Activated CD8-positive, alpha-beta memory T cell treated with anti-CD3 and anti-CD28 coated beads, Interleukin-2, amount 10 ng/mL, durations not matched to agents 7 days and 5 days (primary cell): ENCODE data around the gene KLHL41. TPM values are rescaled to one million over a fixed set of nuclear protein-coding genes. Genes with fewer than 3 reads are reported as not detected.

Source experiments
- total RNA-seq, 2 experiments: library from RNA; stranded (reverse); gene quantifications; one replicate each; pipeline ENCODE4 v1.2.3, GENCODE V29; 2021

The KLHL41 gene
- total RNA-seq, 2 experiments from 2014 or later = 0.12 TPM; not detected in 1

Other genes with a start within 250 kb of the KLHL41 start
- gene LRP2, start 147.2 kb upstream of the KLHL41 start, total RNA-seq = under 1 TPM; 0.44 to 0.68 TPM
- 1 to 10 TPM; 1.3 to 1.9 TPM for gene BBS5, start 30.2 kb upstream of the KLHL41 start, total RNA-seq
- 10 to 100 TPM; 45.2 to 48.9 TPM for gene FASTKD1, start 64.2 kb downstream of the KLHL41 start, total RNA-seq
- gene PPIG, start 74.6 kb downstream of the KLHL41 start, total RNA-seq = 10 to 100 TPM; 55.5 to 56.7 TPM
- gene CFAP210, start 184.7 kb downstream of the KLHL41 start, total RNA-seq = not detected
- gene PHOSPHO2, start 184.8 kb downstream of the KLHL41 start, total RNA-seq = 1 to 10 TPM; 4.1 to 5.9 TPM
- 10 to 100 TPM; 10.2 to 11.5 TPM for gene KLHL23, start 224.1 kb downstream of the KLHL41 start, total RNA-seq